H9 (cell line): ENCODE data around the gene NBR1. TPM values are rescaled to one million over a fixed set of nuclear protein-coding genes. Genes with fewer than 3 reads are reported as not detected.
"Not testable (repeated sequence)": the region's sequence is repeated elsewhere in the genome, so short reads cannot be mapped to it uniquely, and the experiment has no call there.

ENCODE experiments used
- DNase-seq: peaks from one replicate; pipeline ENCODE4 v3.0.0-alpha.2; 2017
- H2AFZ ChIP-seq: one replicate; pipeline ENCODE4 v1.6.1; 2013; ENCODE audit warnings: mild to moderate bottlenecking, low read length, control low read depth, moderate library complexity
- H2AK5ac ChIP-seq: 2 replicates; pipeline ENCODE4 v1.6.1; 2013; ENCODE audit warnings: low read length, control low read depth, mixed read lengths; ENCODE audit not compliant: insufficient read length
- H2BK120ac ChIP-seq: one replicate; pipeline ENCODE4 v1.6.1; 2013; ENCODE audit warnings: low read depth, mild to moderate bottlenecking, low read length, control low read depth, inconsistent platforms; ENCODE audit not compliant: poor library complexity, severe bottlenecking
- H2BK12ac ChIP-seq: 2 replicates; pipeline ENCODE4 v1.6.1; 2013; ENCODE audit warnings: low read length, control low read depth, mixed read lengths, low read depth; ENCODE audit not compliant: insufficient read length
- H2BK15ac ChIP-seq: 2 replicates; pipeline ENCODE4 v1.6.1; 2013; ENCODE audit warnings: low read depth, low read length, control low read depth
- H2BK20ac ChIP-seq: one replicate; pipeline ENCODE4 v1.6.1; 2013; ENCODE audit warnings: low read depth, mild to moderate bottlenecking, low read length, control low read depth, inconsistent platforms; ENCODE audit not compliant: poor library complexity, severe bottlenecking
- H2BK5ac ChIP-seq: 2 replicates; pipeline ENCODE4 v1.6.1; 2013; ENCODE audit warnings: low read length, control low read depth, mixed read lengths; ENCODE audit not compliant: insufficient read length
- H3K14ac ChIP-seq: 2 replicates; pipeline ENCODE4 v1.6.1; 2013; ENCODE audit warnings: low read length, control low read depth; ENCODE audit not compliant: insufficient read depth
- H3K18ac ChIP-seq: 2 replicates; pipeline ENCODE4 v1.6.1; 2013; ENCODE audit warnings: low read depth, mild to moderate bottlenecking, mixed read lengths, low read length, control low read depth; ENCODE audit not compliant: insufficient read length
- H3K23ac ChIP-seq: 2 replicates; pipeline ENCODE4 v1.6.1; 2013; ENCODE audit warnings: low read length, control low read depth, mixed read lengths, low read depth; ENCODE audit not compliant: insufficient read length
- H3K23me2 ChIP-seq: 2 replicates; pipeline ENCODE4 v1.6.1; 2013; ENCODE audit warnings: low read depth, mild to moderate bottlenecking, mixed read lengths, low read length, control low read depth; ENCODE audit not compliant: insufficient read length, poor library complexity, severe bottlenecking
- H3K27ac ChIP-seq: 2 replicates; pipeline ENCODE4 v1.5.1; 2013; ENCODE audit warnings: low read length, control low read depth, mixed read lengths, low read depth; ENCODE audit not compliant: insufficient read length
- H3K27me3 ChIP-seq: 2 replicates; pipeline ENCODE4 v1.6.1; 2013; ENCODE audit warnings: low read length, control low read depth, inconsistent platforms; ENCODE audit not compliant: insufficient read depth
- H3K4ac ChIP-seq: 2 replicates; pipeline ENCODE4 v1.6.1; 2013; ENCODE audit warnings: low read depth, mild to moderate bottlenecking, control low read depth, inconsistent platforms, low read length, moderate library complexity
- H3K4me1 ChIP-seq: 2 replicates; pipeline ENCODE4 v1.6.1; 2013; ENCODE audit warnings: low read length, control low read depth, inconsistent platforms; ENCODE audit not compliant: insufficient read depth
- H3K4me2 ChIP-seq: 2 replicates; pipeline ENCODE4 v1.6.1; 2013; ENCODE audit warnings: low read length, control low read depth, mixed read lengths; ENCODE audit not compliant: insufficient read length, insufficient read depth
- H3K56ac ChIP-seq: 2 replicates; pipeline ENCODE4 v1.6.1; 2013; ENCODE audit warnings: low read depth, mild to moderate bottlenecking, mixed read lengths, low read length, control low read depth; ENCODE audit not compliant: insufficient read length
- H3K79me1 ChIP-seq: 2 replicates; pipeline ENCODE4 v1.6.1; 2013; ENCODE audit warnings: low read depth, mild to moderate bottlenecking, moderate library complexity, low read length, control low read depth, inconsistent platforms; ENCODE audit not compliant: insufficient read depth, poor library complexity, severe bottlenecking
- H3K79me2 ChIP-seq: 2 replicates; pipeline ENCODE4 v1.6.1; 2013; ENCODE audit warnings: low read length, control low read depth, inconsistent platforms; ENCODE audit not compliant: insufficient read depth
- H3K9ac ChIP-seq: 2 replicates; pipeline ENCODE4 v1.6.1; 2013; ENCODE audit warnings: low read length, control low read depth, mixed read lengths; ENCODE audit not compliant: insufficient read length; ENCODE audit errors: extremely low read depth
- H3K9me3 ChIP-seq: one replicate; pipeline ENCODE4 v1.6.1; 2013; ENCODE audit warnings: low read depth, low read length, inconsistent platforms; ENCODE audit not compliant: control insufficient read depth
- H3T11ph ChIP-seq: one replicate; pipeline ENCODE4 v1.6.1; 2013; ENCODE audit warnings: mild to moderate bottlenecking, low read length, control low read depth, inconsistent platforms
- H4K20me1 ChIP-seq: one replicate; pipeline ENCODE4 v1.6.1; 2013; ENCODE audit not compliant: control insufficient read depth, insufficient read length, insufficient read depth
- H4K5ac ChIP-seq: 2 replicates; pipeline ENCODE4 v1.6.1; 2013; ENCODE audit warnings: low read depth, mild to moderate bottlenecking, mixed read lengths, low read length, control low read depth; ENCODE audit not compliant: insufficient read length
- H4K8ac ChIP-seq: replicated peaks from 2 replicates; pipeline ENCODE4 v1.6.1; 2013; ENCODE audit warnings: low read length, control low read depth, mixed read lengths, low read depth; ENCODE audit not compliant: insufficient read length
- H4K91ac ChIP-seq: 2 replicates; pipeline ENCODE4 v1.6.1; 2013; ENCODE audit warnings: low read depth, mild to moderate bottlenecking, moderate library complexity, mixed read lengths, low read length, control low read depth; ENCODE audit not compliant: insufficient read length
- H3K27ac Mint-ChIP-seq, 3 experiments: 2 replicates in 2 of 3; 3 replicates in 1 of 3; pipeline ENCODE4 v1.8.0; 2020 to 2021; ENCODE audit warnings: mixed read lengths in 3 of 3, mild to moderate bottlenecking in 1 of 3, moderate library complexity in 1 of 3
- H3K27me3 Mint-ChIP-seq: 2 replicates; pipeline ENCODE4 v1.8.0; 2021; ENCODE audit warnings: low read depth, mild to moderate bottlenecking, moderate library complexity, mixed read lengths
- H3K36me3 Mint-ChIP-seq, 3 experiments: 2 replicates in 2 of 3; 3 replicates in 1 of 3; pipeline ENCODE4 v1.8.0; 2020 to 2021; ENCODE audit warnings: low read depth in 3 of 3, mixed read lengths in 3 of 3; ENCODE audit not compliant: insufficient read depth in 1 of 3
- H3K4me1 Mint-ChIP-seq, 2 experiments: 2 replicates each; pipeline ENCODE4 v1.8.0; 2020; ENCODE audit warnings: mixed read lengths in 2 of 2
- H3K4me3 Mint-ChIP-seq, 2 experiments: 2 replicates in 1 of 2; 3 replicates in 1 of 2; pipeline ENCODE4 v1.8.0; 2020 to 2021; ENCODE audit warnings: mild to moderate bottlenecking in 2 of 2, mixed read lengths in 2 of 2, moderate library complexity in 1 of 2
- H3K9me3 Mint-ChIP-seq, 2 experiments: 2 replicates in 1 of 2; 3 replicates in 1 of 2; pipeline ENCODE4 v1.8.0; 2020; ENCODE audit warnings: mild to moderate bottlenecking in 2 of 2, mixed read lengths in 2 of 2, moderate library complexity in 1 of 2
- WGBS: extraction: QIAGEN DNeasy Blood & Tissue Kit; methylation state at CpG from one replicate; pipeline ENCODE4 v1.1.7; 2013; ENCODE audit warnings: missing lambda C conversion rate, low lambda C conversion rate, mixed read lengths; ENCODE audit not compliant: insufficient read length; ENCODE audit errors: extremely low coverage; 5-methylcytosine and 5-hydroxymethylcytosine counted together
- total RNA-seq: library from RNA; stranded (reverse); gene quantifications from 2 replicates; pipeline ENCODE4 v1.2.1, GENCODE V29; 2021
- TF ChIP-seq, protein P1 (sequence below): fragments of 200-600 bp; sonication (generic); conservative IDR thresholded peaks from 3 replicates; pipeline ENCODE4 v1.8.0; 2021; ENCODE audit warnings: antibody characterized with exemption, mild to moderate bottlenecking

The NBR1 gene
- total RNA-seq, 1 experiment from 2014 or later: 34.2 TPM

DNA sequence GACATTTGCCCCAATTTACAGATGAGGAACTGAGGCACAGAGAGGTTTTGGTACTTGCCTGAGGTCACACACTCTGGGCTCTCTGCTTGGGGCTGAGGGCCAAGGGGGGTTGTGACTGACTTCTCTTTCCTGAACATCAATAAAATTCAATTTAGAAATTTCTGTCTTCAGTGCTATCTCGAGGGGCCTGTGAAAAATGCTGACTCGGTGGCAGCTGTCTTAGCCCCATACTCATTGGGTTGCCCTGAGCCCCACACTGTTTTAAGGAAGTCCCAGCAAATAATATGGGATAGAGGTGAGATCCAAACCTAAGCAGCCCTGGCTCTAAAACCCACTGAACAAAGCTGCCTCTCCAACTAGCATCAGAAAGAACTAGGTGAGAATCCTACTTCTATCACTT lies 38.9 kb upstream of the NBR1 start:
- Histone ChIP-seq H2AFZ (no peak overlapping the region), H4K5ac (no peak overlapping the region), H3K9me3 (no peaks in the 10 kb centered on the region), H3K56ac (no peak overlapping the region), H3K27me3 (no peaks in the 10 kb centered on the region), H2BK12ac (no peak overlapping the region), H3K79me1 (no peaks in the 10 kb centered on the region), H4K91ac (no peak overlapping the region), H3K27ac (no peak overlapping the region), H3K18ac (no peak overlapping the region), H4K8ac (no peak overlapping the region), H3K4me2 (no peak overlapping the region), H2BK20ac (no peak overlapping the region), H4K20me1 (no peaks in the 10 kb centered on the region), H2AK5ac (no peak overlapping the region), H3K23ac (no peak overlapping the region), H3T11ph (no peak overlapping the region), H2BK5ac (no peak overlapping the region), H3K9ac (no peak overlapping the region), H2BK15ac (no peak overlapping the region), H3K4me1 (no peaks in the 10 kb centered on the region), H2BK120ac (no peak overlapping the region), H3K79me2 (no peaks in the 10 kb centered on the region), H3K4ac (no peak overlapping the region), H3K23me2 (no peaks in the 10 kb centered on the region), H3K14ac (no peak overlapping the region)
- WGBS: no CpG with 5 or more reads among the region's 2 CpGs
- Mint-ChIP-seq H3K36me3 (peaks cover 22 to 53% (median 36%) of the 10 kb centered on the region in 3 experiments), H3K4me3 (no peak overlapping the region), H3K27me3 (no peaks in the 10 kb centered on the region), H3K4me1 (no peaks in the 10 kb centered on the region), H3K27ac (peak overlapping the region in 1 of 3 experiments; percentile 22; a peak in 1 of 7 replicates), H3K9me3 (no peaks in the 10 kb centered on the region; a peak in 2 of 5 replicates)
- TF ChIP-seq, protein P1, sequence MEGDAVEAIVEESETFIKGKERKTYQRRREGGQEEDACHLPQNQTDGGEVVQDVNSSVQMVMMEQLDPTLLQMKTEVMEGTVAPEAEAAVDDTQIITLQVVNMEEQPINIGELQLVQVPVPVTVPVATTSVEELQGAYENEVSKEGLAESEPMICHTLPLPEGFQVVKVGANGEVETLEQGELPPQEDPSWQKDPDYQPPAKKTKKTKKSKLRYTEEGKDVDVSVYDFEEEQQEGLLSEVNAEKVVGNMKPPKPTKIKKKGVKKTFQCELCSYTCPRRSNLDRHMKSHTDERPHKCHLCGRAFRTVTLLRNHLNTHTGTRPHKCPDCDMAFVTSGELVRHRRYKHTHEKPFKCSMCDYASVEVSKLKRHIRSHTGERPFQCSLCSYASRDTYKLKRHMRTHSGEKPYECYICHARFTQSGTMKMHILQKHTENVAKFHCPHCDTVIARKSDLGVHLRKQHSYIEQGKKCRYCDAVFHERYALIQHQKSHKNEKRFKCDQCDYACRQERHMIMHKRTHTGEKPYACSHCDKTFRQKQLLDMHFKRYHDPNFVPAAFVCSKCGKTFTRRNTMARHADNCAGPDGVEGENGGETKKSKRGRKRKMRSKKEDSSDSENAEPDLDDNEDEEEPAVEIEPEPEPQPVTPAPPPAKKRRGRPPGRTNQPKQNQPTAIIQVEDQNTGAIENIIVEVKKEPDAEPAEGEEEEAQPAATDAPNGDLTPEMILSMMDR: no peak
- no peak for DNase-seq

DNA sequence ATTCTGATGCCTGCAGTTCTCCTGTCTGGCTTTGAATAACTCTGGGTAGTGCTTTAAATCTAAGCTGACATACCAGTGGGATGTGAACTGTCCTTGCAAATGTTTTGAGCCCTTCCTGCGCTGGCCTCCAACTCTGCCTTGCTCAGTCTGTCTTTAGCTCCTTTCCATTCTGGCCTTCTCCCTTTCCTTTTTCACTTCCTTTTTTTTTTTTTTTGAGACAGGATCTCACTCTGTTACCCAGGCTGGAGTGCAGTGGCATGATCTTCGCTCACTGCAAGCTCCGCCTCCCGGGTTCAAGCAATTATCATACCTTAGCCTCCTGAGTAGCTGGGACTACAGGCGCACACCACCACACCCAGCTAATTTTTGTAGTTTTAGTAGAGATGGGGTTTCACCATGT lies 37.6 kb upstream of the NBR1 start:
- not testable (repeated sequence) for H4K91ac ChIP-seq, H3K4me2 ChIP-seq, H2BK5ac ChIP-seq, H3K4ac ChIP-seq, DNase-seq, H3K27me3 ChIP-seq, H2BK15ac ChIP-seq, H2BK12ac ChIP-seq, H3K4me1 ChIP-seq, H3K9me3 Mint-ChIP-seq, H2BK120ac ChIP-seq, H3K4me3 Mint-ChIP-seq, H2BK20ac ChIP-seq, H4K20me1 ChIP-seq, H3T11ph ChIP-seq, H3K79me2 ChIP-seq, H2AFZ ChIP-seq, H3K27ac Mint-ChIP-seq, H4K8ac ChIP-seq, H4K5ac ChIP-seq, H3K14ac ChIP-seq, H3K27ac ChIP-seq, H3K56ac ChIP-seq, H3K27me3 Mint-ChIP-seq, H3K9ac ChIP-seq, H3K79me1 ChIP-seq, H3K23me2 ChIP-seq, H3K23ac ChIP-seq, H3K4me1 Mint-ChIP-seq, H3K18ac ChIP-seq, H2AK5ac ChIP-seq, H3K9me3 ChIP-seq
- H3K36me3 Mint-ChIP-seq: peaks cover 12 to 41% (median 26%) of the 10 kb centered on the region in 3 experiments; a peak in 6 of 7 replicates
- no CpG with 5 or more reads among the region's 5 CpGs for WGBS
